Mucosa of descending colon (tissue), 3 donors: Measurements from ENCODE around the gene HPS3. TPM values are rescaled to one million over a fixed set of nuclear protein-coding genes. Genes with fewer than 3 reads are reported as not detected.
A peak's percentile ranks its signal among the peaks of the same experiment; 100 is the strongest.

Experiments used
- ATAC-seq: fragments of 200-7000 bp; cut with Tn5 transposase; one replicate; pipeline ENCODE4 v1.9.1; 2020; ENCODE audit warnings: mild to moderate bottlenecking, moderate library complexity
- DNase-seq, 3 donors: peaks; one replicate each; pipeline ENCODE4 v3.0.0-alpha.2; 2020
- H3K36me3 ChIP-seq: fragments of 200-600 bp; one replicate; pipeline ENCODE4 v1.8.0; 2021; ENCODE audit warnings: low read depth, mild to moderate bottlenecking
- H3K4me1 ChIP-seq: fragments of 200-600 bp; one replicate; pipeline ENCODE4 v1.8.0; 2021; ENCODE audit warnings: low read depth, mild to moderate bottlenecking
- H3K4me3 ChIP-seq: fragments of 200-600 bp; one replicate; pipeline ENCODE4 v1.8.0; 2021; ENCODE audit warnings: mild to moderate bottlenecking
- H3K9me3 ChIP-seq: fragments of 200-600 bp; one replicate; pipeline ENCODE4 v1.8.0; 2021; ENCODE audit warnings: mild to moderate bottlenecking
- CTCF ChIP-seq: fragments of 200-600 bp; IDR thresholded peaks from one replicate; pipeline ENCODE4 v1.8.0; 2022; ENCODE audit warnings: antibody characterized with exemption, mild to moderate bottlenecking
- intact Hi-C, 2 donors: fragments of 100-400 bp; cut with DNase I in 1 of 2; cut with micrococcal nuclease in 1 of 2; formaldehyde crosslinking; loops; one replicate each; pipeline versions ENCODE4 v1.11.0 to v1.11.1; 2022; cut with DNase I, micrococcal nuclease
- long read RNA-seq, 2 donors: library from polyadenylated mRNA; unstranded; transcript quantifications; one replicate each; pipeline ENCODE4 v2.0.0, GENCODE V29; 2019 to 2021
- total RNA-seq, 3 donors: library from RNA; stranded (reverse); fragmentation: NEBNext Ultra II Directional in 2 of 3; extraction: Animal tissue kit (Norgen Biotek cat#: 25700) in 2 of 3; gene quantifications; one replicate each; pipeline versions ENCODE4 v1.2.1 to v1.2.4, GENCODE V29; 2021 to 2023
- donor health status: DM: no; HTN: no; CAD: no; lungs with moderate emphysema.
- donor health status: DM: no; HTN: no; CAD: no.
- donor health status: DM: no; HTN: yes; CAD: no.

HPS3 gene
- 10 to 100 TPM; 14.5 to 24.2 (median 20.2) TPM for total RNA-seq
- long read RNA-seq, donor 1, full-length matches to known transcripts = 14 of 21 reads
- long read RNA-seq, donor 1, partial matches to known transcripts = 1 of 21 reads
- long read RNA-seq, donor 1, other reads (novel, unspliced or antisense) = 6 of 21 reads
- long read RNA-seq, donor 2, partial matches to known transcripts = 1 of 6 reads
- long read RNA-seq, donor 2, other reads (novel, unspliced or antisense) = 3 of 6 reads

GRCh38 chr3:149129326-149130205 is at the start of gene HPS3:
Gene HPS3, plus strand, starts transcription at chr3:149129638. Its CDS starts 86 bp downstream, at chr3:149129724.
- Histone ChIP-seq H3K9me3 (no peaks in the 10 kb centered on the region), H3K36me3 (no peaks in the 10 kb centered on the region), H3K4me1 (peaks cover 20% of the 10 kb centered on the region), H3K4me3 (peak within 1 kb of the TSS; percentile 74)
- peak; percentile 95 to 96 (median 96) for DNase-seq
- TF ChIP-seq CTCF = no peak
- ATAC-seq = peak; percentile 98
- intact Hi-C loops = loop anchor here in 1 of 2 donors (10.0 kb wide), 1 partner anchor 355 kb away; no protein-coding TSS in a partner anchor

DNA sequence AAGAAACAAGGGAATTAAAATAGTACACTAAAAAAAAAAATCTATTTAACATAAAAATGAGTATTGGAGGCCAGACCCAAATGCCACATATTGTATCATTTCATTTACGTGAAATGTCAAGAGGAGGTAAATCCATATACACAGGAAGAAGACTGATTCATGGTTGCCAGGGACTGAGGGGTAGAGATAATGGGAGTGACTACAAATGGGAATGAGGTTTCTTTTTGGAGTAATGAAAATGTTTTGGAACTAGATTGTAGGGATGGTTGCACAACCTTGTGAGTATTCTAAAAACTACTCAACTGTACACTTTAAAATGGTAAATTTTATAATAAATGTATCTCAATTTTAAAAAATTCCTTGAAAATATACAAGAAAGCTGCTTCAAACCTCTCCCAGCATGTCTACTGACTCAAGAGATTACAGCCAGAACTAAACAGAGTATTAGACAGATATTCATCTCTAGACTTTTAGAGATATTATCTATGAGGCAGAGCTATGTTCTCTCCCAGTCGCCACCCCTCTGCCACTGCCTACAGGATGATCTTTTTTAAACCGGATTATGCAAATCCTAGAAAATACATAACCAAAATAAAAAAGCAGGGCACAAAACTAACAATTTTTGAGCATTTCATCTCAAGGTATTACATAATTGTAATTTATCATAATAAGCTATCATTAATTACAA is 49.3 kb upstream of the HPS3 start:
- Histone ChIP-seq H3K4me3 (no peak overlapping the region), H3K36me3 (no peaks in the 10 kb centered on the region), H3K4me1 (no peaks in the 10 kb centered on the region), H3K9me3 (no peaks in the 10 kb centered on the region)
- ATAC-seq = no peak
- intact Hi-C loops = no loop called here
- DNase-seq = no peak
- no peak for TF ChIP-seq CTCF

- no peak for TF ChIP-seq CTCF
- intact Hi-C loops = no loop called here
- no peak for DNase-seq
- Histone ChIP-seq H3K4me1 (no peaks in the 10 kb centered on the region), H3K9me3 (no peaks in the 10 kb centered on the region), H3K36me3 (no peaks in the 10 kb centered on the region), H3K4me3 (no peak overlapping the region)
- ATAC-seq = no peak
Observed at GRCh38 chr3:149080699-149081091, 48.7 kb upstream of the HPS3 start.

- Histone ChIP-seq H3K4me1 (no peaks in the 10 kb centered on the region), H3K9me3 (no peaks in the 10 kb centered on the region), H3K4me3 (no peak overlapping the region), H3K36me3 (no peaks in the 10 kb centered on the region)
- no peak for TF ChIP-seq CTCF
- intact Hi-C loops = no loop called here
- ATAC-seq (no peak), DNase-seq (no peak)
Observed at GRCh38 chr3:149081772-149082171, 47.7 kb upstream of the HPS3 start.

GRCh38 chr3:149085828-149086231 is 43.6 kb upstream of the HPS3 start:
- intact Hi-C loops = no loop called here
- peak; percentile 70 for ATAC-seq
- H3K36me3 ChIP-seq = no peaks in the 10 kb centered on the region
- peak in 1 of 3 donors; percentile 50 for DNase-seq
- peak overlapping the region; percentile 52 for H3K4me3 ChIP-seq
- no peaks in the 10 kb centered on the region for H3K4me1 ChIP-seq
- TF ChIP-seq CTCF = no peak
- H3K9me3 ChIP-seq = no peaks in the 10 kb centered on the region
